Prostate gland (tissue), 2 donors: ENCODE data around the gene GPSM1. TPM values are rescaled to one million over a fixed set of nuclear protein-coding genes. Genes with fewer than 3 reads are reported as not detected.
A peak's percentile ranks its signal among the peaks of the same experiment; 100 is the strongest.

Experiments used
- DNase-seq: peaks from one replicate; pipeline ENCODE4 v3.0.0-alpha.2; 2019; ENCODE audit warnings: low spot score
- H3K27ac ChIP-seq, 2 donors: fragments of 200-600 bp; sonication (generic); 2 replicates each; pipeline ENCODE4 v1.5.1; 2017 to 2019
- H3K27me3 ChIP-seq: fragments of 200-600 bp; sonication (generic); replicated peaks from 2 replicates; pipeline ENCODE4 v1.5.1; 2019; ENCODE audit not compliant: insufficient read depth
- H3K36me3 ChIP-seq, 2 donors: fragments of 200-600 bp; sonication (generic); 1 replicate in 1 of 2; 2 replicates in 1 of 2; pipeline versions ENCODE4 v1.5.1 to v1.8.1; 2017 to 2019
- H3K4me1 ChIP-seq: fragments of 200-600 bp; sonication (generic); replicated peaks from 2 replicates; pipeline ENCODE4 v1.5.1; 2019
- H3K4me3 ChIP-seq, 2 donors: fragments of 200-600 bp; sonication (generic); 2 replicates each; pipeline ENCODE4 v1.5.1; 2017 to 2019
- H3K9me3 ChIP-seq: fragments of 200-600 bp; sonication (generic); 2 replicates; pipeline ENCODE4 v1.5.1; 2017
- POLR2A ChIP-seq: fragments of 450-650 bp; IDR thresholded peaks from one replicate; pipeline ENCODE4 v1.6.1; 2016; ENCODE audit warnings: antibody characterized with exemption, mild to moderate bottlenecking
- POLR2AphosphoS5 ChIP-seq: sonication (generic); formaldehyde crosslinking; IDR thresholded peaks from one replicate; pipeline ENCODE4 v1.6.1; 2017; ENCODE audit warnings: antibody characterized with exemption
- WGBS: methylation state at CpG from one replicate; pipeline ENCODE4 v1.1.5; 2018; 5-methylcytosine and 5-hydroxymethylcytosine counted together
- intact Hi-C: fragments of 100-400 bp; cut with DNase I; formaldehyde crosslinking; loops from one replicate; pipeline ENCODE4 v1.14.2; 2022
- total RNA-seq, 2 donors: library from RNA; depleted of rRNA; stranded (reverse); fragments of >200 nt; gene quantifications; one replicate each; pipeline ENCODE4 v1.1.0, GENCODE V29; 2016
- TF ChIP-seq, protein P1 (sequence below), 4 experiments: fragments of 200-600 bp in 2 of 4; fragments of 450-650 bp in 2 of 4; sonication (generic) in 2 of 4; IDR thresholded peaks; 1 replicate in 3 of 4; 2 replicates in 1 of 4; pipeline ENCODE4 v1.5.1; 2016 to 2019; ENCODE audit warnings: antibody characterized with exemption in 4 of 4, mild to moderate bottlenecking in 2 of 4, moderate library complexity in 2 of 4

GPSM1 gene
- total RNA-seq, 2 donors from 2014 or later = 11.3 to 89.2 TPM

DNA sequence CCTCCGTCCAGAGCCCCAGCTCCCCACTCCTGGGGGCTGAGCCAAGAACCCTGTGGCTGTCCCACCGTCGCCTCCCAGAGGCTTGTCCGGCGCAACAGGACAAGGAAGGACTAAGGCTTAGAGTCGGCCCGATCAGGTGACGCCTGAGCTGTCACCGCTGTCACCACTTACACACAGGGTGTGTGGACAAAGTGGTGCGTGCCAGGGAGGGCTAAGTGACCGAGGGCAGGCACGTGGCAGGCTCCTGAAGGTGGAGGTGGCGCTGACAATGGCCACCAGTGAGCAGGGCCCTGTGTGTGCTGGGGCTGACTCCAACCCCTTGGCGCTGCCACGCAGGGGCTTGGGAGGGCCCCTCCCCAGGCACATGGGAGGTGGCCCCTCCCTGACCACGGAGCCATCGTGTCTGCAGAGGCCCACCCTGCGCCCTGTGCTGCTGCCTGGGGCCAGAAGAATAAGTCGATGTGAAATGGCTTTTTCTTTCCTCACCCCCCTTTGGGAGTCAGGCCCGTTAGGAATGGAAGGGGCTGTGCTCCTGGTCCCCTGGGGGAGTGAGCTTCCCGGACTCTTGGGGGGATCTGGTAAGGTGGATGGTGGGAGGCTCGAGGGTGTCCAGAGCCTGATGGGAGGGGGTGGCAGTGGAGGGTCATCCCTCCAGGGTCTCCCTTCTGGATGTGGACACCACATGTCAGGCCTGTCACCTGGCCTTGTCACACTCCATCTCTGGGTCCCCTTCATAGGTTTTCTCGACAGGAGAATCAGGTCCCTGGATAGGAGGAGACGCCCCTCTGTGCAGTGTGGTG is 2.6 kb upstream of the GPSM1 start:
- no peaks in the 10 kb centered on the region for H3K9me3 ChIP-seq
- no peaks in the 10 kb centered on the region for H3K36me3 ChIP-seq
- no peaks in the 10 kb centered on the region for H3K27me3 ChIP-seq
- H3K4me3 ChIP-seq = no peak overlapping the region
- peak overlapping the region in 1 of 2 donors; percentile 78 for H3K27ac ChIP-seq
- H3K4me1 ChIP-seq = peaks cover 14% of the 10 kb centered on the region
- intact Hi-C loops = no loop called here
- TF ChIP-seq, protein P1, sequence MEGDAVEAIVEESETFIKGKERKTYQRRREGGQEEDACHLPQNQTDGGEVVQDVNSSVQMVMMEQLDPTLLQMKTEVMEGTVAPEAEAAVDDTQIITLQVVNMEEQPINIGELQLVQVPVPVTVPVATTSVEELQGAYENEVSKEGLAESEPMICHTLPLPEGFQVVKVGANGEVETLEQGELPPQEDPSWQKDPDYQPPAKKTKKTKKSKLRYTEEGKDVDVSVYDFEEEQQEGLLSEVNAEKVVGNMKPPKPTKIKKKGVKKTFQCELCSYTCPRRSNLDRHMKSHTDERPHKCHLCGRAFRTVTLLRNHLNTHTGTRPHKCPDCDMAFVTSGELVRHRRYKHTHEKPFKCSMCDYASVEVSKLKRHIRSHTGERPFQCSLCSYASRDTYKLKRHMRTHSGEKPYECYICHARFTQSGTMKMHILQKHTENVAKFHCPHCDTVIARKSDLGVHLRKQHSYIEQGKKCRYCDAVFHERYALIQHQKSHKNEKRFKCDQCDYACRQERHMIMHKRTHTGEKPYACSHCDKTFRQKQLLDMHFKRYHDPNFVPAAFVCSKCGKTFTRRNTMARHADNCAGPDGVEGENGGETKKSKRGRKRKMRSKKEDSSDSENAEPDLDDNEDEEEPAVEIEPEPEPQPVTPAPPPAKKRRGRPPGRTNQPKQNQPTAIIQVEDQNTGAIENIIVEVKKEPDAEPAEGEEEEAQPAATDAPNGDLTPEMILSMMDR (IDR thresholded peaks at IDR 0.05) = no peak
- TF ChIP-seq POLR2AphosphoS5 (no peak), POLR2A (no peak)
- DNase-seq = no peak
- 68% methylated on average over 15 of the region's 24 CpGs for WGBS

DNA sequence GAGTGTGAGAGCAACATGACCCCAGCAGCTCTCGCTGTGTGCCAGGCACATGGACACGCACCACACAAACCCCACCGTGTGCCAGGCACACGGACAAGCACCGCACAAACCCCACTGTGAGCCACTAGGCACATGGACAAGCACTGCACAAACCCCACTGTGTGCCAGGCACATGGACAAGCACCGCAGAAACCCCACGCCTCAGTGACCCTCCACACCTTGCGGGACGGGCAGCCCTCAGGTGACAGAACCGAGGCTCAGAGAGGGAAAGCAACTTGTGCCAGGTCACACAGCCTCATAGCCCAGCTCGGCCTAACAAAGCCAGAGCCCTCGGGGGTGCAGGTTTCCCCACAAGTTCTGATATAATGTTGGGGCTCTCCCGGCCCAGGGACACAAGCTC is 2.0 kb upstream of the GPSM1 start:
- H3K4me1 ChIP-seq = peaks cover 14% of the 10 kb centered on the region
- intact Hi-C loops = no loop called here
- DNase-seq = no peak
- no peak for TF ChIP-seq POLR2AphosphoS5
- TF ChIP-seq, protein P1 (IDR thresholded peaks at IDR 0.05) = no peak
- no peak for TF ChIP-seq POLR2A
- H3K27ac ChIP-seq = peak overlapping the region; percentile 75 to 78
- 91% methylated on average over 13 of the region's 13 CpGs for WGBS
- no peaks in the 10 kb centered on the region for H3K9me3 ChIP-seq
- no peaks in the 10 kb centered on the region for H3K36me3 ChIP-seq
- H3K4me3 ChIP-seq = no peak overlapping the region
- no peaks in the 10 kb centered on the region for H3K27me3 ChIP-seq

DNA sequence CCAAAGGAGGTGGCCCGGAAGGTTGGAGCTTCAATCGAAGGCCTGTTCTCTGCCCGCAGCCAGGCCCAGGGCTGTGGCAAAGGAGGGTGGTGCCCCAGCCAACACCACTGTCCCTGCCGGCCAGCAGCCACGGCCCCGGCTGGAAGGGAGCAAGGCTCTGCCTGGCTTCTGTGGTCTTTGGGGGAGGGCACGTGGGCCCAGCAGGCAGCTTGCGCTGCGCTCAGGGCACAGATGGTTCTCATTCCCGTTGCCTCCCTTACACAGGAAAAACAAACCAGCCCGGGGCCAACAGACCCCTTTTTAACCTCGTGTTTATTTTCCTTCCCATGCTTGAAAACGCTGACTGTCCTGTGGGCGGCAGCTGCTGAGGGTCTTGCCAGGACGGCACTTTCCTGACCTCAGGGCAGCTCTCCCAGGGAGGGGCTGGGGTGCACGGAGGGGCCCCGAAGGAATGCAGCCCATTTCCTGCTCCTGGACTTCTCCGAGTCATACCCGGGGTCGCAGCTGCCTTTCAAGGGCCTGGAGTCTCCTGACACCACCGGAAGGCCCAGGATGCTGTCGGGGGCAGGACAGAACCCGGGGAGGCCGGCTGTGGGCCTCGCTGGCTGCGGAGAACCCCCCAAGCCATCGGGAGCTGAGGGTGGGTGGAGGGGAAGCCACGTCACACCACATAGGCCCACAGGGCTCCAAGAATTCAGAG is 1.1 kb upstream of the GPSM1 start:
- WGBS = 50% methylated on average over 28 of the region's 28 CpGs
- no peaks in the 10 kb centered on the region for H3K9me3 ChIP-seq
- no peak for DNase-seq
- no peaks in the 10 kb centered on the region for H3K36me3 ChIP-seq
- H3K4me1 ChIP-seq = peaks cover 14% of the 10 kb centered on the region
- TF ChIP-seq POLR2A = no peak
- TF ChIP-seq, protein P1 (IDR thresholded peaks at IDR 0.05) = no peak
- TF ChIP-seq POLR2AphosphoS5 = peak; percentile 7
- H3K4me3 ChIP-seq = no peak overlapping the region
- intact Hi-C loops = no loop called here
- no peaks in the 10 kb centered on the region for H3K27me3 ChIP-seq
- H3K27ac ChIP-seq = peak overlapping the region; percentile 75 to 78

DNA sequence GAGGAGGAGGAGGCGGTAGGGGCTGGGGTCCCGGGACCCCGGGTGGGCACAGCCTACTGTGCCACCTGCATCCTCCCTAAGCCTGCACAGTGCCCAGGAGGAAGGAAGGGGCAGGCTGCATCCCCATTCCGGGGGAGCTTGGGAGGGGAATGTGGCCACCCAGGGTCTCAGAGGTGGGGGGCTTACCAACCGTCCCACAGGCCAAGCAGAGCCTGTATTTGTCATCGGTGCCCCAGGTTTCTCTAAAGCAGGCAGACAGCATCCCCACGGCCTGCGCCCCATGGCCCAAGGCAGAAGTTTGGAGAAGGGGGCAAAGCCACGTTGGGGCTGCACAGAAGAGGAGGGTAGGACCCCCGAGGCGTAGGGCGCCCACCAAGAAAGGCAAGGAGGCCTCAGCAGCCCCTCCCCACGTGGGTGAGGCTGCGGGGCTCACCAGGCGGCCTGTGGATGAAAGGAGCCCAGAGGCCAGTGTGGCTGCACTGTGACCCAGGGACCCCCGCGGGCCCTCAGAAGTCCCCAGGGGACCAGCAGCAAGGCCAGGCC is 507 bp upstream of the GPSM1 start:
- 43% methylated on average over 17 of the region's 17 CpGs for WGBS
- no peak for DNase-seq
- H3K36me3 ChIP-seq = no peaks in the 10 kb centered on the region
- no peaks in the 10 kb centered on the region for H3K27me3 ChIP-seq
- intact Hi-C loops = no loop called here
- TF ChIP-seq POLR2AphosphoS5 (no peak), POLR2A (no peak)
- TF ChIP-seq, protein P1 (IDR thresholded peaks at IDR 0.05) = no peak
- H3K9me3 ChIP-seq = no peaks in the 10 kb centered on the region
- H3K4me3 ChIP-seq = peak overlapping the region; percentile 51 to 60
- H3K27ac ChIP-seq = peak overlapping the region; percentile 75 to 78
- H3K4me1 ChIP-seq = peaks cover 14% of the 10 kb centered on the region
